GM18499 (cell line): ENCODE data around the gene LRRC72.

ENCODE experiments used
- ATAC-seq: cut with Tn5 transposase; IDR thresholded peaks from one replicate; pipeline ENCODE4 v1.9.1; 2021; ENCODE audit warnings: moderate number of reproducible peaks; ENCODE audit not compliant: insufficient read depth, unreplicated experiment

LRRC72 gene

DNA sequence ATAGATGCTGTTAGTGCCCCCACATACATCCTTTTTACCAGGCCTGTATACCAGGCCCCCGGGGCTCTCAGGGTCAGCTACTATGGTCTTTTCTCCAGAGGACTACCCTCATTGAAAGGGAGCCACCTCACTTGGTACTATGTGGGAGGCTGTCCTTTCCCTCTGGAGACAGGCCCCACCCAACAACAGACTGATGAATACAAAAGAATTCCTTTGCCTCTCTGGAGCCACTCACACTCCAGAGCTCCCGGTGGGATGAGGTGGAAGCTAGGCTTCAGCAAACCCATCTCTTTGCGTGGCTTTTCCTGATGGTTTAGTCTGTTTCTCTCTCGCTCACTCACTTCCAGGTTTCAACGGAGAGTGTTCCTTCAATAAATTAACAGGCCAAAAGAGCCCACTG is 88.6 kb downstream of the LRRC72 start:
- no peak for ATAC-seq

DNA sequence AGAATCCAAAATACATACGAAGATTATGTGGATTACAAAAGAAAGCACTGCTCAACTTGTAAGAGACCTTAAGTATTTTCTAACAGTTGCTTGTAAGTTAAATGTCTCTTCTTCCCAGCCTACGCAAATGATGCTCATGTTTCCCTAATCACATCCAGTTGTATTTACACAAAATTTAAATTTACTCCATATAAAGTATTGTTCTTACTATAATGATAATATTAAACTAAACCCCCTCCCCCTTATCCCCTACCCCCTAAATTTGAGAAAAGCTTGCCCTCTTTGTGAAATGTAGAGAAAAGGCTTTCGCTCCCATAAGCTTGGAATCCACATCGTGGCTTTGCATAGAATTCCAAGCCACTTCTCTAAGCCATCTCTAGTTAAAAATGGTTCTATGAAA is 89.5 kb downstream of the LRRC72 start:
- ATAC-seq, result no peak

DNA sequence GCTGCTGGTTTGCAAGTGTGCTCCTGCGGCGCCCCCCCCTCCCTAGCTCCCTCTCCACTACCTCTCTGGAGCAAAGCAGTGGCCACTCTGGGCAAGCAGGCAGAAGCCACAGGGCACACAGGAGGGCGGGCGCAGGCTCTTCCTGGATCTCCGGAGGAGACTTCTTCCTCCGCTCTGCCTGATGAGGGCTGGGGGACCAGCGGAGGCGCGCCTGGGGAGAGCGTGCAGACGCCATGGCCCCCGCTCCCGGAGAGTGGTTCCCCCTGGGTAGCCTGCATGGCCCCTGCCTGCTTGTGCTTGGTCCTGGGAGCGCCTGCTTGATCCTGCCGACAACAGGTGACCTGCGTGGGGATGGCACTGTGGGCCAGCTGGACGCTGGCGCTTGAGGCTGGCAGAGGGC is 89.9 kb downstream of the LRRC72 start:
- no peak for ATAC-seq

DNA sequence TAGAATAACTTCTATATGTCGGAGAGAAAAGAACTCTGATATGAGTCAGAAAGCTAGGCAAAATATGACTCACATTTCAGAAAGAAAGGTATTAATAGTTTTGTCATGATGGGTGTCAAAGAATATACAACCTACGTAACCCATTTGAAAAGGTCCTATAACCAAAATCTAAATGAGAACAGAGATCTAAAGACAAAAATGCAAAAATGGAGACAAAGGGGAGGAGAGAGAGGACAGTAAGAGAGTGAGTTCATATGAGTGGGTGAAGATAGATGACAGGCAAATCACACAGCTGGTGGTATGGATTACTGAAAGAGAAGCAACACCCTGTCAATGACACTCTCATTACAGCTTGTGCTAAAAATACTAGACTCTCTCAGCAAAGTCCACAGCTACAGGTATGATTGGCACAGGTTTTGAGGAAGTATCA is 93.4 kb downstream of the LRRC72 start:
- peak; percentile 94 for ATAC-seq

DNA sequence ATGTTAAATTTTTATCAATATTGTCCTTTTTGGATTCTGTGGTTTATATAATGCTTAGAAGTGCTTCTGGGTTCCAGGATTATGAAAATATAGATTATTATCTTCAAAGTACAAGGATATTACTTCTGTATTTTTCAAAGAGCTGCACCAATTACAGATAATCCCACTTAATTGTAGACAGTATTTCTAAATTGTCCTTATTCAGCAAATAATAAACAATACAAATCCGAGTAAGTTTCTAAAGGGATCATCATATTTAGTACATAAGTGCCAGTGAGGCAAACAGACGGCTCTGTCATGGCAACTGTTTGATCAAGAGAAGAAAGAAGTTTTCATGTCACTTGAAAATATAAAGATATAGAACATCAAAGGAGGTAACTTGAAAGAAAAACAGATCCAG is 99.8 kb downstream of the LRRC72 start:
- ATAC-seq, result no peak

DNA sequence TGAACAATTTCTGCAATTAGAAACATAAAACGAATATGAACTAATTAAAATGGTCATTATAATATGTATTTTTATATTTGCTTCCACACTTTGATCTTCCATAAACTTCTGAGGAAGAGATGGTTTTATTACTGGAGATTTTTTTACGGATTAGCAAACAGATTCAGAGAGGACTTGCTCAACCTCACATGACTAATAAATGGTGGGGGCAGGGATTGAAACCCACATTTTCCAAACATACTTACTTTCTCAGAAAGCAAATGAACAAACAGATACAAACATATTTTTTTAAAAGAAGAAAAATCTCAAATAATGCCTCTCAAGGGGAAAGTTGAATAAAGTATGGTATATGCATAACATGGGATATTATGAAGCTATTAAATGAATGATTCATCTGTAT is 100.6 kb downstream of the LRRC72 start:
- ATAC-seq, result no peak

DNA sequence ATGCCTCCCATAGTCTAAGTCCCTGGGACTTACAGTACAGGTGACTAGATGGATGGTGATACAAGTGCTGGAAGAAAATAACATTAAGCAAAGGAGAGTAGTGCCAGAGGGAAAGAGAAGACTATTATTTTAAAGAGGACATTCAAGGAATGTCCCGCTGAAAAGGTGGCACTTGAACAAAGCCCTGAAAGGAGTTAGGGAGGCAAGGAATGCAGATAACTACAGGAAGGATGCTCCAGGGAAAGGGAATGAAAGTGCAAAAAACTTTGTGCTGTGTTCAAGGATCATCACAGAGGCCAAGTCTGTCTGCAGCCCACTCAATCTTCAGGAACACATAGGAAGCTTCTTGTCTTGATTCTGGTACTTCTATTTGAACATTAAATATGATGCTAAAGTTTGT is 104.0 kb downstream of the LRRC72 start:
- no peak for ATAC-seq
